ENCODE measurements around the gene RSL1D1. TPM values are rescaled to one million over a fixed set of nuclear protein-coding genes. Genes with fewer than 3 reads are reported as not detected.
A peak's percentile ranks its signal among the peaks of the same experiment; 100 is the strongest.

The RSL1D1 gene
- total and polyA plus RNA-seq, 2 of the 8 experiments (the other 6 are each of a cell fraction or from before 2014, with no cell fraction given), result 41.3 to 292 TPM

DNA sequence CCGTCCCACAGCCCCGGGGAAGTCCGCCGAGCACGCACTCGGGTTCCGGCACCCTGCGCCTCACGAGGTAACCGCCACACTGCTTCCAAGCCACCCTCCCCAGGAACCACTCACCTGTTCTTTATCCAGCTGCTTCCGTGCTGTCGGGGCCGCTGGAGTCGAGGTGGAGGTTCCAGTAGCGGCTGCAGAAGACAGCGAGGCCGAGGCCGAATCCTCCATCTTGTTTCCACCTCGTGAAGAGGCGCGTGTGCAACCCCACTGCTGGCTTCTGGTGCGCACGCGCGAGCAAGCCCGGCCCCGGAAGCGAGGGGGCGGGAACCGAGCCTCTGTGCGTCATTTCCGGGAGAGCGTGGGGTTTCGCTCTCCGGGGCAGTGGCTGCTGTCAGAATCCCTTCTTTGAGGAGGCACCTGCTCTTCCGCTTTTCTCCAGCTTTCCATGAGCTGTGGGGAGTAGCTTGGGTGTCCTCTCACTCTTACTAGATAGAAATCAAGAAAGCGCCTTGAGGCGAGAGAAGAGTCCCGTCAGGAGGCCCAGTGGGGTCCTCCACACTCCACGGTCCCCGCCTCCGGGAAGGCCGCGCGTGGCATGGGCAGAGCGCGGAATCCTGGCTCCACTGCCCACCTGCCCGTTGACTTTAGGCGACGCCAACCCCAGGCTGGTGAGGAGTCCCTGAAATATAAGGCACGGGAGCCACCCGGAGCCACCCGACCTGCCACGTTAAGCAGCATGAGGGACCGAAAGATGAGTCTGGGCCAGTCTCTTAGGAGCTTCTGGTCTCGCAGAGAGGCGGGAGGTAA, at the start of gene RSL1D1 (continued):
- no peak for TF ChIP-seq CHD7 (IDR thresholded peaks at IDR 0.05; ENCODE audit: insufficient replicate concordance, low read length)
- TF ChIP-seq EP300 (IDR thresholded peaks at IDR 0.05; ENCODE audit: borderline replicate concordance in 1 of 2, low read depth in 2 of 2, low read length in 2 of 2), result no peak
- TF ChIP-seq MAX (IDR thresholded peaks at IDR 0.05), result peak; percentile 82
- no peak for TF ChIP-seq HDAC6 (IDR thresholded peaks at IDR 0.05; ENCODE audit: low read depth, low read length)
- no peak for TF ChIP-seq RAD21 (IDR thresholded peaks at IDR 0.05 in 1 of 2, conservative IDR thresholded peaks at IDR 0.05 in 1 of 2; ENCODE audit: low read depth in 2 of 2, low read length in 2 of 2)
- no peak for TF ChIP-seq CTBP2 (IDR thresholded peaks at IDR 0.05; ENCODE audit: borderline replicate concordance, insufficient read depth, insufficient read length, low read length)
- TF ChIP-seq KDM4A (IDR thresholded peaks at IDR 0.05; ENCODE audit: low read depth, low read length, severe bottlenecking), result peak; percentile 48
- TF ChIP-seq EZH2 (IDR thresholded peaks at IDR 0.05; ENCODE audit: low read depth, low read length, severe bottlenecking), result no peak

All from H1 (cell line).